T-helper 2 cell treated with Interferon-gamma antibody and Interleukin-4, amounts not matched to agents 5 μg/mL and 100 μg/mL, for 36 hours (primary cell): ENCODE data around the gene SHISAL1.

Source experiments
- DNase-seq: peaks from one replicate; pipeline ENCODE4 v3.0.0; 2021; ENCODE audit warnings: low spot score
- H3K27ac Mint-ChIP-seq: one replicate; pipeline ENCODE4 v1.8.0; 2021; ENCODE audit warnings: mild to moderate bottlenecking, mixed read lengths
- H3K27me3 Mint-ChIP-seq: one replicate; pipeline ENCODE4 v1.8.0; 2021; ENCODE audit warnings: low read depth, mixed read lengths
- H3K36me3 Mint-ChIP-seq: one replicate; pipeline ENCODE4 v1.8.0; 2021; ENCODE audit warnings: low read depth, mixed read lengths
- H3K4me1 Mint-ChIP-seq: one replicate; pipeline ENCODE4 v1.8.0; 2021; ENCODE audit warnings: low read depth, mixed read lengths
- H3K4me3 Mint-ChIP-seq: one replicate; pipeline ENCODE4 v1.8.0; 2022; ENCODE audit warnings: mild to moderate bottlenecking, moderate library complexity, mixed read lengths
- H3K9me3 Mint-ChIP-seq: one replicate; pipeline ENCODE4 v1.8.0; 2021; ENCODE audit warnings: mixed read lengths

The SHISAL1 gene

GRCh38 chr22:44229809-44230208, 82.9 kb downstream of the SHISAL1 start:
- no peak for DNase-seq
- no peak overlapping the region for H3K4me3 Mint-ChIP-seq
- no peaks in the 10 kb centered on the region for H3K4me1 Mint-ChIP-seq
- H3K36me3 Mint-ChIP-seq = no peaks in the 10 kb centered on the region
- H3K9me3 Mint-ChIP-seq = peaks cover 11% of the 10 kb centered on the region
- no peak overlapping the region for H3K27ac Mint-ChIP-seq
- peaks cover 7% of the 10 kb centered on the region for H3K27me3 Mint-ChIP-seq

GRCh38 chr22:44229331-44229730, 83.4 kb downstream of the SHISAL1 start:
- peaks cover 11% of the 10 kb centered on the region for H3K9me3 Mint-ChIP-seq
- H3K4me3 Mint-ChIP-seq = no peak overlapping the region
- H3K27ac Mint-ChIP-seq = no peak overlapping the region
- no peaks in the 10 kb centered on the region for H3K36me3 Mint-ChIP-seq
- DNase-seq = no peak
- H3K27me3 Mint-ChIP-seq = peaks cover 7% of the 10 kb centered on the region
- no peaks in the 10 kb centered on the region for H3K4me1 Mint-ChIP-seq

- no peak overlapping the region for H3K27ac Mint-ChIP-seq
- peaks cover 11% of the 10 kb centered on the region for H3K9me3 Mint-ChIP-seq
- H3K36me3 Mint-ChIP-seq = no peaks in the 10 kb centered on the region
- peaks cover 5% of the 10 kb centered on the region for H3K27me3 Mint-ChIP-seq
- no peak for DNase-seq
- H3K4me1 Mint-ChIP-seq = no peaks in the 10 kb centered on the region
- H3K4me3 Mint-ChIP-seq = no peak overlapping the region
Measured at GRCh38 chr22:44225812-44226211, 86.9 kb downstream of the SHISAL1 start.

DNA sequence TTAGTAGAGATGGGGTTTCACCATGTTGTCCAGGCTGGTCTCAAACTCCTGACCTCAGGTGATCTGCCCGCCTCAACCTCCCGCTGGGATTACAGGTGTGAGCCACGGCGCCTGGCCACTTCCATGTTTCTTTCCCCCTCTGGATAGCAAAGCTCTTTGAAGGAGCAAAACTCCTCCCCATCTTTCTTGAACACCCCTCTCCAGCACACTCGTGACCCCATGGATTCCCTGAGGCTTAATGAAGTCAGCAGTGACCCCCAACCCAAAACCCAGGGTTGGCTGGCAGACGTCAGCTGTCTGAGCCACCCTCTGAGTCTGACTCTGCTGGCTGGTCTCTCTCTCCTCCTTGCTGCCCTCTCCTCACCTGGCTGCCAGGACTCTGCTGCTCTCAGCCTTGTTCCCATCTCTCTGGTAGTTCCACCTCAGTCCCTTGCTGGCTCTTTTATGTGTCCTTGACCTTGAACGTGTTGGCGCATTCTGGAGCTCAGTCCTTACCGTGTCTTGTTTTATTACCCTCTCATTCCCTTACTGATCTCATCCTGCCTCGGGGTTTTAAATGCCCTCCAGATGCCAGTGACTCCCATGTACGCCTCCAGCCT, 87.6 kb downstream of the SHISAL1 start:
- Mint-ChIP-seq H3K4me1 (no peaks in the 10 kb centered on the region), H3K27me3 (peaks cover 5% of the 10 kb centered on the region), H3K4me3 (no peak overlapping the region), H3K9me3 (peaks cover 11% of the 10 kb centered on the region), H3K36me3 (no peaks in the 10 kb centered on the region), H3K27ac (no peak overlapping the region)
- DNase-seq = no peak

- H3K27ac Mint-ChIP-seq = no peak overlapping the region
- H3K9me3 Mint-ChIP-seq = peaks cover 5% of the 10 kb centered on the region
- H3K36me3 Mint-ChIP-seq = no peaks in the 10 kb centered on the region
- no peak for DNase-seq
- no peak overlapping the region for H3K4me3 Mint-ChIP-seq
- peaks cover 5% of the 10 kb centered on the region for H3K27me3 Mint-ChIP-seq
- no peaks in the 10 kb centered on the region for H3K4me1 Mint-ChIP-seq
Measured at GRCh38 chr22:44224166-44224565, 88.6 kb downstream of the SHISAL1 start.

GRCh38 chr22:44221710-44222475, 90.9 kb downstream of the SHISAL1 start:
- H3K4me3 Mint-ChIP-seq = no peak overlapping the region
- H3K36me3 Mint-ChIP-seq = no peaks in the 10 kb centered on the region
- H3K27me3 Mint-ChIP-seq = peaks cover 3% of the 10 kb centered on the region
- H3K4me1 Mint-ChIP-seq = no peaks in the 10 kb centered on the region
- no peak for DNase-seq
- no peaks in the 10 kb centered on the region for H3K9me3 Mint-ChIP-seq
- H3K27ac Mint-ChIP-seq = no peak overlapping the region

- Mint-ChIP-seq H3K9me3 (peaks cover 3% of the 10 kb centered on the region), H3K27ac (no peak overlapping the region), H3K4me3 (no peak overlapping the region), H3K4me1 (no peaks in the 10 kb centered on the region), H3K27me3 (no peaks in the 10 kb centered on the region), H3K36me3 (peaks cover 2% of the 10 kb centered on the region)
- no peak for DNase-seq
Measured at GRCh38 chr22:44220727-44221680, 91.7 kb downstream of the SHISAL1 start.

- peaks cover 3% of the 10 kb centered on the region for H3K9me3 Mint-ChIP-seq
- H3K27me3 Mint-ChIP-seq = no peaks in the 10 kb centered on the region
- DNase-seq = no peak
- H3K4me1 Mint-ChIP-seq = no peaks in the 10 kb centered on the region
- H3K4me3 Mint-ChIP-seq = no peak overlapping the region
- H3K36me3 Mint-ChIP-seq = peaks cover 2% of the 10 kb centered on the region
- H3K27ac Mint-ChIP-seq = no peak overlapping the region
Measured at GRCh38 chr22:44219101-44219870, 93.5 kb downstream of the SHISAL1 start.

GRCh38 chr22:44218071-44218470, 94.7 kb downstream of the SHISAL1 start:
- peaks cover 3% of the 10 kb centered on the region for H3K9me3 Mint-ChIP-seq

GRCh38 chr22:44217346-44217745, 95.4 kb downstream of the SHISAL1 start:
- Mint-ChIP-seq H3K4me1 (no peaks in the 10 kb centered on the region), H3K36me3 (peaks cover 2% of the 10 kb centered on the region), H3K27ac (no peak overlapping the region), H3K9me3 (peaks cover 3% of the 10 kb centered on the region), H3K4me3 (no peak overlapping the region), H3K27me3 (no peaks in the 10 kb centered on the region)
- no peak for DNase-seq

More at GRCh38 chr22:44218071-44218470, 94.7 kb downstream of the SHISAL1 start:
- H3K4me1 Mint-ChIP-seq = no peaks in the 10 kb centered on the region
- H3K27me3 Mint-ChIP-seq = no peaks in the 10 kb centered on the region
- H3K4me3 Mint-ChIP-seq = no peak overlapping the region
- peaks cover 2% of the 10 kb centered on the region for H3K36me3 Mint-ChIP-seq
- DNase-seq = no peak
- no peak overlapping the region for H3K27ac Mint-ChIP-seq

GRCh38 chr22:44215287-44215686, 97.5 kb downstream of the SHISAL1 start:
- H3K27me3 Mint-ChIP-seq = no peaks in the 10 kb centered on the region
- no peaks in the 10 kb centered on the region for H3K4me1 Mint-ChIP-seq
- no peak overlapping the region for H3K4me3 Mint-ChIP-seq
- H3K9me3 Mint-ChIP-seq = peaks cover 3% of the 10 kb centered on the region
- no peak for DNase-seq
- H3K36me3 Mint-ChIP-seq = peaks cover 6% of the 10 kb centered on the region
- no peak overlapping the region for H3K27ac Mint-ChIP-seq

GRCh38 chr22:44214764-44215163, 98.0 kb downstream of the SHISAL1 start:
- no peak overlapping the region for H3K27ac Mint-ChIP-seq

GRCh38 chr22:44214187-44214586, 98.6 kb downstream of the SHISAL1 start:
- peaks cover 5% of the 10 kb centered on the region for H3K4me1 Mint-ChIP-seq
- no peak overlapping the region for H3K4me3 Mint-ChIP-seq
- DNase-seq = no peak
- H3K36me3 Mint-ChIP-seq = peaks cover 12% of the 10 kb centered on the region
- no peaks in the 10 kb centered on the region for H3K27me3 Mint-ChIP-seq
- peaks cover 7% of the 10 kb centered on the region for H3K9me3 Mint-ChIP-seq
- H3K27ac Mint-ChIP-seq = no peak overlapping the region

More at GRCh38 chr22:44214764-44215163, 98.0 kb downstream of the SHISAL1 start:
- Mint-ChIP-seq H3K4me1 (peaks cover 2% of the 10 kb centered on the region), H3K36me3 (peaks cover 8% of the 10 kb centered on the region), H3K4me3 (no peak overlapping the region), H3K9me3 (peaks cover 4% of the 10 kb centered on the region), H3K27me3 (no peaks in the 10 kb centered on the region)
- DNase-seq = no peak
